Mesenchymal stem cell (in vitro differentiated cells and primary cell): ENCODE results near the gene P2RX3.
"Not testable (repeated sequence)": the region's sequence is repeated elsewhere in the genome, so short reads cannot be mapped to it uniquely, and the experiment has no call there.

Source experiments
- DNase-seq: peaks from one replicate; pipeline ENCODE4 v3.0.0-alpha.2; 2013
- H2AFZ ChIP-seq: one replicate; pipeline ENCODE4 v1.6.1; 2013; ENCODE audit warnings: low read depth, mild to moderate bottlenecking, control low read depth, inconsistent platforms, low read length, moderate library complexity
- H2AK5ac ChIP-seq: 2 replicates; pipeline ENCODE4 v1.6.1; 2013; ENCODE audit warnings: low read length, moderate library complexity, mild to moderate bottlenecking, inconsistent platforms; ENCODE audit not compliant: severe bottlenecking
- H2BK120ac ChIP-seq: one replicate; pipeline ENCODE4 v1.6.1; 2013; ENCODE audit warnings: low read depth, mild to moderate bottlenecking, inconsistent platforms, low read length, moderate library complexity
- H2BK12ac ChIP-seq, 2 experiments: one replicate each; pipeline ENCODE4 v1.6.1; 2013; ENCODE audit warnings: inconsistent platforms in 2 of 2, low read length in 2 of 2, mild to moderate bottlenecking in 2 of 2, moderate library complexity in 2 of 2, control low read depth in 1 of 2
- H2BK15ac ChIP-seq: one replicate; pipeline ENCODE4 v1.6.1; 2013; ENCODE audit warnings: mild to moderate bottlenecking, low read depth, inconsistent platforms; ENCODE audit not compliant: poor library complexity, severe bottlenecking
- H2BK5ac ChIP-seq: 2 replicates; pipeline ENCODE4 v1.6.1; 2013; ENCODE audit warnings: low read depth, mild to moderate bottlenecking, low read length, control low read depth, inconsistent platforms; ENCODE audit not compliant: poor library complexity, severe bottlenecking
- H3K14ac ChIP-seq, 2 experiments: one replicate each; pipeline ENCODE4 v1.6.1; 2013; ENCODE audit warnings: inconsistent platforms in 2 of 2, low read length in 2 of 2, control low read depth in 1 of 2, mild to moderate bottlenecking in 1 of 2, moderate library complexity in 1 of 2
- H3K18ac ChIP-seq, 2 experiments: one replicate each; pipeline ENCODE4 v1.6.1; 2013; ENCODE audit warnings: inconsistent platforms in 2 of 2, low read length in 2 of 2, control low read depth in 1 of 2, low read depth in 1 of 2, mild to moderate bottlenecking in 1 of 2
- H3K23ac ChIP-seq, 2 experiments: one replicate each; pipeline ENCODE4 v1.6.1; 2013; ENCODE audit warnings: inconsistent platforms in 2 of 2, low read length in 2 of 2, mild to moderate bottlenecking in 2 of 2, moderate library complexity in 2 of 2, control low read depth in 1 of 2
- H3K27ac ChIP-seq: 2 replicates; pipeline ENCODE4 v1.5.1; 2013; ENCODE audit warnings: mild to moderate bottlenecking, moderate library complexity, low read length, control low read depth, inconsistent platforms; ENCODE audit not compliant: poor library complexity, severe bottlenecking
- H3K27me3 ChIP-seq, 2 experiments: 2 replicates each; pipeline versions ENCODE4 v1.6.1 to v1.7.0; 2013; ENCODE audit warnings: low read length in 2 of 2, mild to moderate bottlenecking in 2 of 2, moderate library complexity in 2 of 2, control low read depth in 1 of 2, inconsistent platforms in 1 of 2; ENCODE audit not compliant: control insufficient read depth in 1 of 2, insufficient read depth in 1 of 2
- H3K36me3 ChIP-seq, 2 experiments: 2 replicates each; pipeline versions ENCODE4 v1.6.1 to v1.7.0; 2013; ENCODE audit warnings: low read length in 2 of 2, control low read depth in 1 of 2, inconsistent platforms in 1 of 2, low read depth in 1 of 2, mild to moderate bottlenecking in 1 of 2; ENCODE audit not compliant: insufficient read depth in 2 of 2, control insufficient read depth in 1 of 2
- H3K4ac ChIP-seq, 2 experiments: one replicate each; pipeline ENCODE4 v1.6.1; 2013; ENCODE audit warnings: inconsistent platforms in 2 of 2, low read length in 2 of 2, mild to moderate bottlenecking in 2 of 2, moderate library complexity in 2 of 2, control low read depth in 1 of 2, low read depth in 1 of 2
- H3K4me1 ChIP-seq: 2 replicates; pipeline ENCODE4 v1.6.1; 2013; ENCODE audit warnings: low read depth, low read length, control low read depth; ENCODE audit not compliant: control insufficient read depth, insufficient read depth
- H3K4me2 ChIP-seq: 2 replicates; pipeline ENCODE4 v1.6.1; 2013; ENCODE audit warnings: low read length, mild to moderate bottlenecking, inconsistent platforms; ENCODE audit not compliant: poor library complexity, severe bottlenecking
- H3K4me3 ChIP-seq, 2 experiments: 2 replicates each; pipeline versions ENCODE4 v1.5.1 to v1.7.0; 2013; ENCODE audit warnings: low read length in 2 of 2, mild to moderate bottlenecking in 2 of 2, control low read depth in 1 of 2, low read depth in 1 of 2; ENCODE audit not compliant: insufficient read depth in 1 of 2
- H3K79me1 ChIP-seq: replicated peaks from 2 replicates; pipeline ENCODE4 v1.6.1; 2013; ENCODE audit warnings: mild to moderate bottlenecking, control low read depth, low read length, inconsistent platforms; ENCODE audit not compliant: poor library complexity, severe bottlenecking
- H3K9ac ChIP-seq: 2 replicates; pipeline ENCODE4 v1.7.0; 2013; ENCODE audit warnings: mild to moderate bottlenecking, low read length, moderate library complexity
- H3K9me3 ChIP-seq: 2 replicates; pipeline ENCODE4 v1.7.0; 2013; ENCODE audit warnings: mild to moderate bottlenecking, low read length; ENCODE audit not compliant: control insufficient read depth
- H4K8ac ChIP-seq: one replicate; pipeline ENCODE4 v1.6.1; 2013; ENCODE audit warnings: inconsistent platforms, mild to moderate bottlenecking, low read length, moderate library complexity
- H4K91ac ChIP-seq: one replicate; pipeline ENCODE4 v1.6.1; 2013; ENCODE audit warnings: mild to moderate bottlenecking, low read length, inconsistent platforms
- WGBS: methylation state at CpG from one replicate; pipeline ENCODE4 v1.1.7; 2013; ENCODE audit warnings: mixed read lengths; 5-methylcytosine and 5-hydroxymethylcytosine counted together

Gene P2RX3

GRCh38 chr11:57359896-57360690, 21.9 kb downstream of the P2RX3 start:
- no peak overlapping the region for H2AK5ac ChIP-seq

GRCh38 chr11:57360991-57361390, 22.8 kb downstream of the P2RX3 start:
- WGBS = 76% methylated on average over 7 of the region's 8 CpGs

More at GRCh38 chr11:57359896-57360690, 21.9 kb downstream of the P2RX3 start:
- DNase-seq = no peak
- Histone ChIP-seq H2BK120ac (no peak overlapping the region), H3K9ac (no peak overlapping the region), H3K36me3 (no peaks in the 10 kb centered on the region), H3K27ac (no peak overlapping the region), H2BK15ac (no peak overlapping the region), H3K23ac (no peak overlapping the region), H3K9me3 (no peaks in the 10 kb centered on the region), H3K18ac (no peak overlapping the region), H3K4ac (no peak overlapping the region), H2BK12ac (no peak overlapping the region), H3K14ac (no peak overlapping the region), H2AFZ (no peak overlapping the region), H3K27me3 (peaks cover 5 to 37% of the 10 kb centered on the region in 2 experiments), H3K4me3 (no peak overlapping the region), H3K4me2 (no peak overlapping the region), H3K4me1 (peaks cover 2% of the 10 kb centered on the region), H2BK5ac (no peak overlapping the region), H4K91ac (no peak overlapping the region), H3K79me1 (no peaks in the 10 kb centered on the region), H4K8ac (no peak overlapping the region)
- 80% methylated on average over 9 of the region's 9 CpGs for WGBS

GRCh38 chr11:57361420-57361819, 23.3 kb downstream of the P2RX3 start:
- H3K9ac ChIP-seq, H3K4ac ChIP-seq, H2AK5ac ChIP-seq, H4K8ac ChIP-seq, H3K4me3 ChIP-seq, H2BK5ac ChIP-seq, H3K14ac ChIP-seq, H2BK120ac ChIP-seq, H2AFZ ChIP-seq, DNase-seq, H3K18ac ChIP-seq, H4K91ac ChIP-seq, H2BK15ac ChIP-seq, H3K4me2 ChIP-seq, H2BK12ac ChIP-seq, H3K9me3 ChIP-seq, H3K27ac ChIP-seq, H3K23ac ChIP-seq, H3K79me1 ChIP-seq, H3K36me3 ChIP-seq, H3K4me1 ChIP-seq: not testable (repeated sequence)
- H3K27me3 ChIP-seq = peaks cover 5 to 47% of the 10 kb centered on the region in 2 experiments

More at GRCh38 chr11:57360991-57361390, 22.8 kb downstream of the P2RX3 start:
- H2BK15ac ChIP-seq = no peak overlapping the region
- H3K79me1 ChIP-seq = no peaks in the 10 kb centered on the region
- DNase-seq = no peak
- H3K4ac ChIP-seq = no peak overlapping the region
- H2BK5ac ChIP-seq = no peak overlapping the region
- no peak overlapping the region for H4K91ac ChIP-seq
- H3K27ac ChIP-seq = no peak overlapping the region
- H2BK120ac ChIP-seq = no peak overlapping the region
- no peak overlapping the region for H3K14ac ChIP-seq
- H2AK5ac ChIP-seq = no peak overlapping the region
- no peak overlapping the region for H3K9ac ChIP-seq
- no peak overlapping the region for H2AFZ ChIP-seq
- H3K18ac ChIP-seq = no peak overlapping the region
- H3K36me3 ChIP-seq = no peaks in the 10 kb centered on the region
- H3K9me3 ChIP-seq = no peaks in the 10 kb centered on the region
- peaks cover 5 to 46% of the 10 kb centered on the region in 2 experiments for H3K27me3 ChIP-seq
- peaks cover 2% of the 10 kb centered on the region for H3K4me1 ChIP-seq
- no peak overlapping the region for H2BK12ac ChIP-seq
- no peak overlapping the region for H3K23ac ChIP-seq
- H3K4me2 ChIP-seq = no peak overlapping the region
- no peak overlapping the region for H3K4me3 ChIP-seq
- no peak overlapping the region for H4K8ac ChIP-seq

GRCh38 chr11:57361926-57362325, 23.8 kb downstream of the P2RX3 start:
- H3K4me1 ChIP-seq = peaks cover 2% of the 10 kb centered on the region
- no peak overlapping the region for H2BK15ac ChIP-seq
- no peak overlapping the region for H3K27ac ChIP-seq
- H3K27me3 ChIP-seq = peaks cover 5 to 47% of the 10 kb centered on the region in 2 experiments
- H3K4ac ChIP-seq = no peak overlapping the region
- H3K9me3 ChIP-seq = no peaks in the 10 kb centered on the region
- no peak overlapping the region for H3K18ac ChIP-seq
- H2BK120ac ChIP-seq = no peak overlapping the region
- no peak overlapping the region for H3K23ac ChIP-seq
- H3K4me3 ChIP-seq = no peak overlapping the region
- no peak overlapping the region for H4K91ac ChIP-seq
- no peaks in the 10 kb centered on the region for H3K36me3 ChIP-seq
- 78% methylated on average over 1 of the region's 3 CpGs for WGBS
- no peak overlapping the region for H2BK12ac ChIP-seq
- no peak overlapping the region for H2AFZ ChIP-seq
- H4K8ac ChIP-seq = no peak overlapping the region
- H3K14ac ChIP-seq = no peak overlapping the region
- H3K4me2 ChIP-seq = no peak overlapping the region
- H3K79me1 ChIP-seq = no peaks in the 10 kb centered on the region
- no peak overlapping the region for H2AK5ac ChIP-seq
- no peak overlapping the region for H2BK5ac ChIP-seq
- H3K9ac ChIP-seq = no peak overlapping the region
- no peak for DNase-seq
